TTC549 (cell line): ENCODE results near the gene PTH1R.

Source experiments
- FAIRE-seq: peaks from 2 replicates; lab custom pipeline; 2012; peaks lifted over from hg19 to GRCh38; lab: Jason Lieb, UNC

PTH1R gene

GRCh38 chr3:46930945-46931403 is 53.5 kb downstream of the PTH1R start:
- FAIRE-seq, result no peak

- no peak for FAIRE-seq
Observed at GRCh38 chr3:46931631-46932331, 54.3 kb downstream of the PTH1R start.

- no peak for FAIRE-seq
Observed at GRCh38 chr3:46932455-46933225, 55.1 kb downstream of the PTH1R start.

- no peak for FAIRE-seq
Observed at GRCh38 chr3:46933261-46933660, 55.7 kb downstream of the PTH1R start.

GRCh38 chr3:46934072-46934471 is 56.6 kb downstream of the PTH1R start:
- FAIRE-seq, result no peak

GRCh38 chr3:46934498-46935167 is 57.1 kb downstream of the PTH1R start:
- no peak for FAIRE-seq

- FAIRE-seq, result no peak
Observed at GRCh38 chr3:46935168-46935858, 57.8 kb downstream of the PTH1R start.

GRCh38 chr3:46935989-46936558 is 58.6 kb downstream of the PTH1R start:
- no peak for FAIRE-seq

GRCh38 chr3:46936733-46937250 is 59.3 kb downstream of the PTH1R start:
- FAIRE-seq, result no peak

GRCh38 chr3:46938118-46938517 is 60.6 kb downstream of the PTH1R start:
- FAIRE-seq, result no peak

- FAIRE-seq, result no peak
Observed at GRCh38 chr3:46939578-46940445, 62.3 kb downstream of the PTH1R start.

- FAIRE-seq, result no peak
Observed at GRCh38 chr3:46942076-46942475, 64.6 kb downstream of the PTH1R start.

GRCh38 chr3:46942481-46943236 is 65.1 kb downstream of the PTH1R start:
- no peak for FAIRE-seq

GRCh38 chr3:46943237-46944187 is 66.0 kb downstream of the PTH1R start:
- no peak for FAIRE-seq

- no peak for FAIRE-seq
Observed at GRCh38 chr3:46944191-46944590, 66.7 kb downstream of the PTH1R start.

GRCh38 chr3:46946416-46946815 is 68.9 kb downstream of the PTH1R start:
- no peak for FAIRE-seq

GRCh38 chr3:46946856-46947545 is 69.5 kb downstream of the PTH1R start:
- FAIRE-seq, result no peak

- no peak for FAIRE-seq
Observed at GRCh38 chr3:46947546-46947901, 70.0 kb downstream of the PTH1R start.
